ENCODE results near the gene ENOX1. TPM values are rescaled to one million over a fixed set of nuclear protein-coding genes. Genes with fewer than 3 reads are reported as not detected.

The ENOX1 gene
- total RNA-seq, 4 donors from 2014 or later: 0.27 to 0.83 (median 0.53) TPM; not detected in 1

GRCh38 chr13:43698009-43698408 lies 88.8 kb downstream of the ENOX1 start:
- H3K9me3 ChIP-seq: no peaks in the 10 kb centered on the region
- H3K27ac ChIP-seq: no peak overlapping the region
- no peaks in the 10 kb centered on the region for H3K36me3 ChIP-seq
- DNase-seq: no peak
- TF ChIP-seq POLR2A (IDR thresholded peaks at IDR 0.05): no peak
- TF ChIP-seq CTCF (IDR thresholded peaks at IDR 0.05): no peak
- no peak overlapping the region for H3K4me3 ChIP-seq
- no peaks in the 10 kb centered on the region for H3K27me3 ChIP-seq
- H3K4me1 ChIP-seq: no peaks in the 10 kb centered on the region

GRCh38 chr13:43697323-43697722 lies 89.4 kb downstream of the ENOX1 start:
- Histone ChIP-seq H3K27me3 (no peaks in the 10 kb centered on the region), H3K36me3 (no peaks in the 10 kb centered on the region), H3K27ac (no peak overlapping the region), H3K4me1 (no peaks in the 10 kb centered on the region), H3K9me3 (no peaks in the 10 kb centered on the region), H3K4me3 (no peak overlapping the region)
- TF ChIP-seq POLR2A (IDR thresholded peaks at IDR 0.05): no peak
- DNase-seq: no peak

GRCh38 chr13:43694146-43694664 lies 92.6 kb downstream of the ENOX1 start:
- no peak overlapping the region for H3K27ac ChIP-seq
- H3K4me3 ChIP-seq: no peak overlapping the region
- TF ChIP-seq POLR2A (IDR thresholded peaks at IDR 0.05) (no peak), CTCF (IDR thresholded peaks at IDR 0.05) (no peak)
- H3K9me3 ChIP-seq: no peaks in the 10 kb centered on the region
- DNase-seq: no peak
- H3K4me1 ChIP-seq: no peaks in the 10 kb centered on the region
- no peaks in the 10 kb centered on the region for H3K36me3 ChIP-seq
- H3K27me3 ChIP-seq: no peaks in the 10 kb centered on the region

- H3K36me3 ChIP-seq: no peaks in the 10 kb centered on the region
- no peak for DNase-seq
- TF ChIP-seq CTCF (IDR thresholded peaks at IDR 0.05) (no peak), POLR2A (IDR thresholded peaks at IDR 0.05) (no peak)
- H3K9me3 ChIP-seq: no peaks in the 10 kb centered on the region
- no peak overlapping the region for H3K27ac ChIP-seq
- H3K27me3 ChIP-seq: no peaks in the 10 kb centered on the region
- no peak overlapping the region for H3K4me3 ChIP-seq
- H3K4me1 ChIP-seq: no peaks in the 10 kb centered on the region
These were observed 93.1 kb downstream of the ENOX1 start for GRCh38 chr13:43693639-43694038.

- no peak for DNase-seq
- no peak overlapping the region for H3K27ac ChIP-seq
- no peaks in the 10 kb centered on the region for H3K36me3 ChIP-seq
- H3K9me3 ChIP-seq: no peaks in the 10 kb centered on the region
- H3K27me3 ChIP-seq: no peaks in the 10 kb centered on the region
- no peak overlapping the region for H3K4me3 ChIP-seq
- no peaks in the 10 kb centered on the region for H3K4me1 ChIP-seq
- TF ChIP-seq CTCF (IDR thresholded peaks at IDR 0.05): no peak
- no peak for TF ChIP-seq POLR2A (IDR thresholded peaks at IDR 0.05)
These were observed 98.4 kb downstream of the ENOX1 start for GRCh38 chr13:43688227-43688907.

- no peak for DNase-seq
- no peaks in the 10 kb centered on the region for H3K4me1 ChIP-seq
- H3K27me3 ChIP-seq: no peaks in the 10 kb centered on the region
- no peak overlapping the region for H3K4me3 ChIP-seq
- no peaks in the 10 kb centered on the region for H3K36me3 ChIP-seq
- TF ChIP-seq CTCF (IDR thresholded peaks at IDR 0.05) (no peak), POLR2A (IDR thresholded peaks at IDR 0.05) (no peak)
- no peak overlapping the region for H3K27ac ChIP-seq
- H3K9me3 ChIP-seq: no peaks in the 10 kb centered on the region
These were observed 99.7 kb downstream of the ENOX1 start for GRCh38 chr13:43687038-43687437.
